Measurements from ENCODE around the gene NCAM2.

The NCAM2 gene

DNA sequence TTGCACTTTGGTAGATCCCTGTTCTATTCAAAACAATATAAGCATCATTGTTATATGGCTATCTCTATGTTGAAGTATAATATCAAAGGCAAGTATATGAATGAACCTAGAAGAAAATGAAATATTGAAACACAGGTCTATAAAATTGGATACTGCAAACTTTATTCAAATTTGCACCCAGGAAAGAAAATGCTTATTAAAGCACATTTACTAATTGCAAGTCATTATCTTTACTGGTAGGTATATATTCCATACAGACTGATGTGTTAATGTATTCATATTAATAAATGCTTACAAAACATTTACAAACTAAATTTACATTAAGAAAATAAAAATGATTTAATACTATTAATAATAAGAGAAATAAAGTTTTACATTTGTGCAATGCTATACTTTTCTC, 469.8 kb downstream of the NCAM2 start:
- DNase-seq: no peak

GRCh38 chr21:21481239-21481638, 483.0 kb downstream of the NCAM2 start:
- DNase-seq: no peak

GRCh38 chr21:21508859-21509258, 510.6 kb downstream of the NCAM2 start:
- DNase-seq: no peak

DNA sequence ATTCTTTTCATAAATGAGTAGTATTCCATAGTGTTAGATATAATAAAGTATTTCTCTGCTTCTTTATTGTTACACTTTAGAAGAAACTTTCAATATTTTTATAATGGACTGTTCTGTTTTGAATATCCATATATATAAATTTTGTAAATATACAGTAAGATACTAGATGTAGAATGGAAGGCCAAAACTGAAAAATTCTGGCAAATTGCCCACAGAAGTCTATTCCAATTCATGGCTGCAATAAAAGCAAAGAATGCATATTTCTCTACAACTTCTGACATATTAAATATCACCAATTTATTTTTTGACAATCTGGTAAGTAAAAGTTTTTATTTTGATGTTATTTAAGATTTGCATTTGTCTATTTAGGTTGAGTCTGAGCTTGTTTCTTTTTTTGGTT, 532.5 kb downstream of the NCAM2 start:
- no peak for DNase-seq

- DNase-seq: no peak
Observed at GRCh38 chr21:21547368-21547953, 549.3 kb downstream of the NCAM2 start.

DNA sequence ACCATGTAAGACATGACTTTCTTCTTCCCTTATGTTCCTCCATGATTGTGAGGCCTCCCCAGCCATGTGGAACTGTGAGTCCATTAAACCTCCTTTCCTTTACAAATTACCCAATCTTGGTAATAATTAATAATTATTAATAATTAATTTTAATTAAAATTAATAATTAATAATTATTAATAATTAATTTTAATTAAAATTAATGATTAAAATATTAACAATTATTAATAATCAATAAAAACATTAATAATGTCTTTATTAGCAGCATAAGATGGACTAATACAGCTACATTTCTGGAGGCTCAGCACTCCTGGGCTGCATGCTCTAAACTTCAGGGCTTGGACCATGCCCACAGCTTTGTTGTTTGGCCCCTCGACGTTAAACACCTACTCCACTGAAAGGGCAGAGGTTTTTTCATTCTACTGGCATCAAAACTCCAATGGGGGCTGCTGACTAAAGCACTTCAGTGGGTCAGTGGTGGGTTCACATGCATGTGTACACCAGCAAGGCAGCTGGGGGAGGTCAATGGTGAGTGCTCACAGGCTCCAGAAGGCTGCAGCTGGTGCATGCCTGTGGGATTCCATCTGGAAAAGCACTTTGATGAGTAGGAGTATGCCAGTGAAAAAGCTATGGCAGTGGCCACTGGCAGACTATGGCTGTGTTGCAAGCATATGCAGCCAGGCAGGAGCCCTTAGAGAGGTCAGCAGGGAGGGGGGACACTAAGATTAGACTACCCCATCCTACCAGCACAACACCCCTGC, 561.3 kb downstream of the NCAM2 start:
- no peak for DNase-seq

Measured in GDM1 (cell line).